ENCODE data around the gene MMAA. TPM values are rescaled to one million over a fixed set of nuclear protein-coding genes. Genes with fewer than 3 reads are reported as not detected.

The MMAA gene
- total RNA-seq, 1 experiment from 2014 or later: 2.2 TPM

GRCh38 chr4:145656156-145656555 lies 37.0 kb downstream of the MMAA start:
- H3K27ac ChIP-seq (ENCODE audit: low read length): no peak overlapping the region
- intact Hi-C loops (cut with micrococcal nuclease; ENCODE audit: unreplicated experiment) (no loop called here), in situ Hi-C loops (cut with HindIII; ENCODE audit: low pct_unique_long_range_greater_than_20kb, low sequenced_read_pairs) (no loop called here)
- no peak overlapping the region for H3K4me3 ChIP-seq (ENCODE audit: low read depth in 2 of 2, low read length in 2 of 2)
- H3K4me1 ChIP-seq (ENCODE audit: control insufficient read depth, insufficient read depth, low read length): no peaks in the 10 kb centered on the region
- TF ChIP-seq, protein P1, sequence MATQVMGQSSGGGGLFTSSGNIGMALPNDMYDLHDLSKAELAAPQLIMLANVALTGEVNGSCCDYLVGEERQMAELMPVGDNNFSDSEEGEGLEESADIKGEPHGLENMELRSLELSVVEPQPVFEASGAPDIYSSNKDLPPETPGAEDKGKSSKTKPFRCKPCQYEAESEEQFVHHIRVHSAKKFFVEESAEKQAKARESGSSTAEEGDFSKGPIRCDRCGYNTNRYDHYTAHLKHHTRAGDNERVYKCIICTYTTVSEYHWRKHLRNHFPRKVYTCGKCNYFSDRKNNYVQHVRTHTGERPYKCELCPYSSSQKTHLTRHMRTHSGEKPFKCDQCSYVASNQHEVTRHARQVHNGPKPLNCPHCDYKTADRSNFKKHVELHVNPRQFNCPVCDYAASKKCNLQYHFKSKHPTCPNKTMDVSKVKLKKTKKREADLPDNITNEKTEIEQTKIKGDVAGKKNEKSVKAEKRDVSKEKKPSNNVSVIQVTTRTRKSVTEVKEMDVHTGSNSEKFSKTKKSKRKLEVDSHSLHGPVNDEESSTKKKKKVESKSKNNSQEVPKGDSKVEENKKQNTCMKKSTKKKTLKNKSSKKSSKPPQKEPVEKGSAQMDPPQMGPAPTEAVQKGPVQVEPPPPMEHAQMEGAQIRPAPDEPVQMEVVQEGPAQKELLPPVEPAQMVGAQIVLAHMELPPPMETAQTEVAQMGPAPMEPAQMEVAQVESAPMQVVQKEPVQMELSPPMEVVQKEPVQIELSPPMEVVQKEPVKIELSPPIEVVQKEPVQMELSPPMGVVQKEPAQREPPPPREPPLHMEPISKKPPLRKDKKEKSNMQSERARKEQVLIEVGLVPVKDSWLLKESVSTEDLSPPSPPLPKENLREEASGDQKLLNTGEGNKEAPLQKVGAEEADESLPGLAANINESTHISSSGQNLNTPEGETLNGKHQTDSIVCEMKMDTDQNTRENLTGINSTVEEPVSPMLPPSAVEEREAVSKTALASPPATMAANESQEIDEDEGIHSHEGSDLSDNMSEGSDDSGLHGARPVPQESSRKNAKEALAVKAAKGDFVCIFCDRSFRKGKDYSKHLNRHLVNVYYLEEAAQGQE (IDR thresholded peaks at IDR 0.05; ENCODE audit: insufficient read depth in 1 of 2, low read depth in 2 of 2, low read length in 1 of 2): no peak
- TF ChIP-seq SIN3A (IDR thresholded peaks at IDR 0.05; ENCODE audit: borderline replicate concordance, insufficient read depth, low read depth, low read length): no peak
- TF ChIP-seq POLR2AphosphoS5 (IDR thresholded peaks at IDR 0.05; ENCODE audit: low read depth, low read length): no peak
- TF ChIP-seq, protein P2, sequence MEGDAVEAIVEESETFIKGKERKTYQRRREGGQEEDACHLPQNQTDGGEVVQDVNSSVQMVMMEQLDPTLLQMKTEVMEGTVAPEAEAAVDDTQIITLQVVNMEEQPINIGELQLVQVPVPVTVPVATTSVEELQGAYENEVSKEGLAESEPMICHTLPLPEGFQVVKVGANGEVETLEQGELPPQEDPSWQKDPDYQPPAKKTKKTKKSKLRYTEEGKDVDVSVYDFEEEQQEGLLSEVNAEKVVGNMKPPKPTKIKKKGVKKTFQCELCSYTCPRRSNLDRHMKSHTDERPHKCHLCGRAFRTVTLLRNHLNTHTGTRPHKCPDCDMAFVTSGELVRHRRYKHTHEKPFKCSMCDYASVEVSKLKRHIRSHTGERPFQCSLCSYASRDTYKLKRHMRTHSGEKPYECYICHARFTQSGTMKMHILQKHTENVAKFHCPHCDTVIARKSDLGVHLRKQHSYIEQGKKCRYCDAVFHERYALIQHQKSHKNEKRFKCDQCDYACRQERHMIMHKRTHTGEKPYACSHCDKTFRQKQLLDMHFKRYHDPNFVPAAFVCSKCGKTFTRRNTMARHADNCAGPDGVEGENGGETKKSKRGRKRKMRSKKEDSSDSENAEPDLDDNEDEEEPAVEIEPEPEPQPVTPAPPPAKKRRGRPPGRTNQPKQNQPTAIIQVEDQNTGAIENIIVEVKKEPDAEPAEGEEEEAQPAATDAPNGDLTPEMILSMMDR (IDR thresholded peaks at IDR 0.05): no peak
- TF ChIP-seq TCF7L2 (IDR thresholded peaks at IDR 0.05; ENCODE audit: low read depth, low read length): no peak
- H3K27me3 ChIP-seq (ENCODE audit: control insufficient read depth, insufficient read depth, low read length): no peaks in the 10 kb centered on the region
- ATAC-seq (no peak), DNase-seq (ENCODE audit: low read depth, low spot score) (no peak)
- POLR2A ChIA-PET: no interaction called here
- no peaks in the 10 kb centered on the region for H3K36me3 ChIP-seq (ENCODE audit: control insufficient read depth, insufficient read depth, low read length)
- H3K9me3 ChIP-seq (ENCODE audit: control insufficient read depth, insufficient read depth, low read depth, low read length): no peaks in the 10 kb centered on the region
- no TSS peak for BruUV-seq (replicated peaks)
- CTCF ChIA-PET: no interaction called here

DNA sequence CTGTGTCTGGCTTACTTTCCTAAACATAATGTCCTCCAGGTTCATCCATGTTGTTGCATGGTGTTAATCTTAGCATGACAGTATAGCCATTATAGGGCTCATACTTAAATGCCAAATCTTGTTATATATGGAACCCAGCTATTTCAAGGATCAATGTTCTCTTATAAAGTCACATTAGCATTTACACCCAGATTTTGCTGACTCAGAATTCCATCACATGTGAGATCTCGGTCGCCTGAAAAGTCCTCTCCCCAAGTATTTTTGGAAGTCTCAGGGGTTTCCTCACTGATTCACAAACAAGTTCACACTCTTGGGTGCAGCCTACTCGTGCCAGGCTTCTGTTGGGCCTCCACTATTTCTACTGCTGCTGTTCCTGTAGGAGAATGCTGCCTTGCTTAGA lies 40.9 kb downstream of the MMAA start:
- Histone ChIP-seq H3K4me1 (ENCODE audit: control insufficient read depth, insufficient read depth, low read length) (no peaks in the 10 kb centered on the region), H3K9me3 (ENCODE audit: control insufficient read depth, insufficient read depth, low read depth, low read length) (no peaks in the 10 kb centered on the region), H3K36me3 (ENCODE audit: control insufficient read depth, insufficient read depth, low read length) (no peaks in the 10 kb centered on the region), H3K4me3 (ENCODE audit: low read depth in 2 of 2, low read length in 2 of 2) (no peak overlapping the region), H3K27me3 (ENCODE audit: control insufficient read depth, insufficient read depth, low read length) (no peaks in the 10 kb centered on the region), H3K27ac (ENCODE audit: low read length) (no peak overlapping the region)
- POLR2A ChIA-PET: no interaction called here
- TF ChIP-seq TCF7L2 (IDR thresholded peaks at IDR 0.05; ENCODE audit: low read depth, low read length): no peak
- TF ChIP-seq POLR2AphosphoS5 (IDR thresholded peaks at IDR 0.05; ENCODE audit: low read depth, low read length): no peak
- TF ChIP-seq, protein P2 (IDR thresholded peaks at IDR 0.05): no peak
- no peak for TF ChIP-seq SIN3A (IDR thresholded peaks at IDR 0.05; ENCODE audit: borderline replicate concordance, insufficient read depth, low read depth, low read length)
- TF ChIP-seq, protein P1 (IDR thresholded peaks at IDR 0.05; ENCODE audit: insufficient read depth in 1 of 2, low read depth in 2 of 2, low read length in 1 of 2): no peak
- DNase-seq (ENCODE audit: low read depth, low spot score): no peak
- CTCF ChIA-PET: no interaction called here
- in situ Hi-C loops (cut with HindIII; ENCODE audit: low pct_unique_long_range_greater_than_20kb, low sequenced_read_pairs) (no loop called here), intact Hi-C loops (cut with micrococcal nuclease; ENCODE audit: unreplicated experiment) (no loop called here)
- ATAC-seq: no peak
- no TSS peak for BruUV-seq (replicated peaks)
